ENCODE measurements around the gene FAM20C.

FAM20C gene

GRCh38 chr7:278081-278480 lies 85.7 kb downstream of the FAM20C start:
- DNase-seq, result no peak

DNA sequence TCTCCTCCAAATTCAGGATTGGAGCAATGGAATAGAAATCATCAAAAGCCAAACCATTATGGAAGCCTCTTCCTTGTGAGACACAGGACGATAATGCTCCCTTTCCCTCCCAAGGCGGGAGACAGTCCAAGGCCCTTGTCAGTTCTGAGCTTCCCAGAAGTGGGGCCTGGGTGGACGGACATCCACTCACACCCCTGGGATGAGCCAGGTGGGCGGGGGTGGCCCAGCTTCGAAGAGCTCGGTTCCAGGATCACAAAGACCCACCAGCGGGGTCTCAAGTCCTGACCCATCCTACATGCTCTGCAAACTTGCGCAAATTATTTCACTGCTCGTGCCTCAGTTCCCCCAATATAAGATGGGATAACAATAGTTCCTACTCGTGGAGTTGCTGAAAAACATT lies 87.5 kb downstream of the FAM20C start:
- no peak for DNase-seq

DNA sequence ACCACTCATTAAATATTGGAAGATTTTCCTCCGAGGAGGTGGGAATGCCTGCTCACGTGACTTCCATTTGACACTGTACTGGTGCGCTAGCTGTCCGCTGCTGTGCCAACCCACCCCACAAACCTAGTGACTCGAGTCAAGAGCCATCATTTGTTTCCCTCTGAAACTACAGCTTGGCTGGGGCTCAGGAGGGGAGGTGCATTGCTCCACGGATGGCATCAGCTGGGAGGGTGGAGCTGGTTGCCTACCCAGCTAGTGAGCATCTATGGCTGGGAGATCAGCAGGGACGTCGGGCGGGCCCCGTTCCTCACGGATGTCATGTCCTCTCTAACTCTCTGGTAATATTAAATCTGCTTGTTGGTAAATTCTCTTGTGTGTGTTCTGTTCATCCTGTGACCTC lies 88.1 kb downstream of the FAM20C start:
- no peak for DNase-seq

DNA sequence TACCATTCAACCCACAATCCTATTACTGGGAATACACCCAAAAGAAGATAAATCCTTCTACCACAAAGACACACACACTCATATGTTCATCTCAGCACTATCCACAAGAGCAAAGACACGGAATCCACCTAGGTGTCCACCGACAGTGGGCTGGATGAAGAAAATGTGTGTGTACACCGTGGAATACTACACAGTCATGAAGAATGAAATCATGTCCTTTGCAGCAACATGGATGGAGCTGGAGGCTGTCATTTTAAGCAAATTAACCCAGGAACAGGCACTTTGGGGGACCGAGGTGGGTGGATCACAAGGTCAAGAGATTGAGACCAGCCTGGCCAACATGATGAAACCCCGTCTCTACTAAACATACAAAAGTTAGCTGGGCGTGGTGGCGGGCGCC lies 89.3 kb downstream of the FAM20C start:
- DNase-seq, result no peak

- no peak for DNase-seq
These were observed 90.2 kb downstream of the FAM20C start for GRCh38 chr7:282621-283020.

DNA sequence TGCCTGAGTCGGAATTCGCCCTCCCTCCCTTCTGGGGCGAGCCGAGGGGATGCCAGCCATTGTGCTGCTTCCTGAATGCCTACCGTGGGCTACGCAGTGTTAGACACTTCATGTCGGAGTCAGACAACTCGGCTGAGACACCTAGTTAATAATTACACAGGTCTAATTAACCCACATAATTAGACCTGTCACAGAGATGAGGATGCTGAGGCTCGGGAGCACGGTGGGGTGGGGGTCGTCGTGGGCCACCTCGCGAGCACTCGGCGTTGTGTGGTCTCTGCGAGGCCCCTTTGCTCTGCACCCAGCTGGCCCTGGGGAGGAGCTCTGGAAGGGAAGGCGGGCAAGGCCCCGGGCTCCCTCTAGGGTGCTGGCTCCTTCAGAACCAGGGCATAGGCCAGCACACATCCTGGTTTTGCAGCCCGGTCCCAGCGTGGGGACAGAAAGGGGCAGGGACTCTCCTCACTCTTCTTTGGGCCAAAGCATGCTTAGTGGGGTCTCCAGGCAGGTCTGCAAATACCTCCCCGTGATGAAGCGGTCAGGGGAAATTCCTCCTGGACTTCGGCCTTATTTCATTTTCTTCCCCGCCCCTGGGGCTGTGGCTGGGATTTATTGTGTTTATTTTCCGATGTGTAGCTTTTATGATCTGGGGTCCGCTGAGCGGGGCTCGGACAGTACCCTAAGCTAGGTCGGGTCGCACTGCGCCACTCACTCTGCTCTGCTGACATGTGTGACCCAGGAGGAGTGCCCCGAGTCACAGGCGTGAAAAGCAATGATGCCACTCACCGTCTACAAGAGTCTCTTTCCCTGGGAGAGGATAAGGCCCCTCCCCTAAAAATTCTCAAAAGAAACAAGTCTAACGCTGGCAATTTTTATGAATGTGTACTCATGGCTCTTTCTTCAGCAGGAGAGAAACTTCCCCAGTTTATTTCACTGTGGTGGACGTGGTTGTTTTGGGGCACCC lies 92.7 kb downstream of the FAM20C start:
- no peak for DNase-seq

- DNase-seq, result no peak
These were observed 93.4 kb downstream of the FAM20C start for GRCh38 chr7:285731-286130.

DNA sequence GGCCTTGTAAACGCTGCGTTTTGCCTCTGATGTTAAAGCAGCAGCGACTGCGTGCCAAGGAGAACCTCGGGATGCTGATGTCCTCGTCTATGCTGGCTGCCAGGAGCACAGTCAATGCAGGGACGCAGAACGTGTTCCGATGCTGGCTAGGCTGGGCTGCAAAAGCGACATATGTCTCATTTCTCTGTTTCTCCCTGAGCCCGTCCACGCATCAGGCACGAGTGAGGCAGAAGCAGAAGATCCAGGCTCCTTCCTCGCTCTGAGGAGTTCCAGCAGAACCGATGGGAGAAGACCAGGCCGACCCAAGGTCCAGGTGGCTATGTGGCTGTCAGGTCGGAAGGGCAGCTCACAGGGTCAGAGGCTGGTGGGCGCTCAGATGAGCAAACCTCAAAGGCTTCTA lies 93.9 kb downstream of the FAM20C start:
- DNase-seq, result no peak

GRCh38 chr7:288671-289101 lies 96.3 kb downstream of the FAM20C start:
- DNase-seq, result no peak

- no peak for DNase-seq
These were observed 96.9 kb downstream of the FAM20C start for GRCh38 chr7:289209-289755.

DNA sequence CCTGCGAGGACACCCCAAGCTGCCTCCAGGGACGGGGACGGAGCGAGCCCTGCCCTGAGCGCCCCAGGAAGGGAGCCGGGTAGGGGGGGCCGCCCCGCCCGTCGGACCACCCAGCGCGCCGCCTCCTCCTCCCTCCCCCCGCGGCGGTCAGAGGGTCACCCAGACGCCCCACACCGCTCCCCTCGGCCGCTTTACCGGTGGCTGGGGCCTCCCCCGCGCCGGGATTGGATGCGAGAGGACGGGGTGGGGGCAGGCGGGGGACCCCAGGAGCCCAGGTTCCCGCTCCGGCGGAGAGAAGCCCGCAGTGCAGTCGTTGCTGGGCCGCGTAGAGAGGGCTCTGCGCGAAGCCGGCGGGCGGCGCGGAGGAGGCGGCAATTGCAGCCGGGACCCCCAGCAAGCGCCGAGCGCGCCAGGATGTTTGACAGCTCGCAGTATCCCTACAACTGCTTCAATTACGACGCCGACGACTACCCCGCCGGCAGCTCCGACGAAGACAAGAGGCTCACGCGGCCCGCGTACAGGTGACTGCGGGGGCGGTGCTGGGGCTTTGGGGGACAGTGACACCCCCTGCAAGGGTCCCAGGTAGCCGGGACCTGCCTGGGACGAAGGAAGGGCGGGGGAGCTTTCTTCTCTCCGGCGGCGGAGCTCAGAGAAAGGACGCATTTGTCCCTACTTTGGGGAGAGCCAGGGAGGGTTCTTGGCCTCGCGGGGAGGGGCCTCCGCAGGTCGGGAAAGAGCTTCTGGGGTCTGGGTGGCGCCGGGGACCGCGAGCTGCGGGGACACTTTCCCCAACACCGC lies 97.6 kb downstream of the FAM20C start, which contains the start of gene FOXL3:
Gene FOXL3 (plus strand): TSS at position 415 of the 798 bp plus-strand sequence. CDS start 0 bp downstream, at position 415.
- DNase-seq, result no peak

DNA sequence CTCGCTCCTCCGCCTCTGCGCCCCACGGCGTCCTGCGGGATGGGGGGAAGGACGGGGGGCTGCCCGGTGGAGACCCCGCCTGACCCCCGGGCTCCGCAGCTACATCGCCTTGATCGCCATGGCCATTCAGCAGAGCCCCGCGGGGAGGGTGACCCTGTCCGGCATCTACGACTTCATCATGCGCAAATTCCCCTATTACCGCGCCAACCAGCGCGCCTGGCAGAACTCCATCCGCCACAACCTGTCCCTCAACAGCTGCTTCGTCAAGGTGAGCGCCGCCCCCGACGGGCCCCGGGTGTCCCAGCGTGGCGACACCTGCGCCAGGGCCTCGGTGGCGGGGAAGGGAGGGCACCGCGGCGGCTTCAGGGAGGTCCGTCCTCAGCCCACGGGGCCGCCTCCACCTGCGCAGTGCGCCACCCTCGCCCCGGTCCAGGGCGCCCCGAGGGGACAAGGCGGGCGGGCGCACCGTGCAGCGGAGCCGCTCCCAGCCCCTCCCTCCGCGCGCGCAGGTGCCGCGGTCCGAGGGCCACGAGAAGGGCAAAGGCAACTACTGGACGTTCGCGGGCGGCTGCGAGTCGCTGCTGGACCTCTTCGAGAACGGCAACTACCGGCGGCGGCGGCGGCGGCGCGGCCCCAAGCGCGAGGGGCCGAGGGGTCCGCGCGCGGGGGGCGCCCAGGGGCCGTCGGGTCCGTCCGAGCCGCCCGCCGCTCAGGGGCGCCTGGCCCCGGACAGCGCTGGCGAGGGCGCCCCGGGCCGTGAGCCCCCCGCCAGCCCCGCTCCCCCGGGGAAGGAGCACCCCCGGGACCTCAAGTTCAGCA lies 98.4 kb downstream of the FAM20C start:
- no peak for DNase-seq

GRCh38 chr7:291373-292092 lies 99.2 kb downstream of the FAM20C start:
- no peak for DNase-seq

DNA sequence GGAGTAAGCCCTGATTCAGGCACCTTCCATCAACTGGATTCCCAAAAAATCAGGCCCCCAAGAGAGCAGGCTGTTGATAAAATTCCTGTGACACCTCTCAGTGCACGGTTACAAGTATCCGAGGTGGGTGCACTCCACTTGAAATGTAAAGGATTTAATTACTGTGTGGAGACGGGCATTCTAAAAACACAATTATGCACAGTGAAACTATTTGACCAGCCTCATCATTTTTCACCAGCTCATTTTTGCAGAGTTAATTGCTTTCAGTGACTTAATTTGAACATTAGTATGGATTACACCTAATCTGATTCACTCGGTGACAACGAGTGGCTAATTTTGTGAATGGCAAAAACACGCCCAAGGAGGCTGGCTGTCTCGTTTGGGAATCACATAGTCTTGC lies 99.9 kb downstream of the FAM20C start:
- DNase-seq, result no peak

DNA sequence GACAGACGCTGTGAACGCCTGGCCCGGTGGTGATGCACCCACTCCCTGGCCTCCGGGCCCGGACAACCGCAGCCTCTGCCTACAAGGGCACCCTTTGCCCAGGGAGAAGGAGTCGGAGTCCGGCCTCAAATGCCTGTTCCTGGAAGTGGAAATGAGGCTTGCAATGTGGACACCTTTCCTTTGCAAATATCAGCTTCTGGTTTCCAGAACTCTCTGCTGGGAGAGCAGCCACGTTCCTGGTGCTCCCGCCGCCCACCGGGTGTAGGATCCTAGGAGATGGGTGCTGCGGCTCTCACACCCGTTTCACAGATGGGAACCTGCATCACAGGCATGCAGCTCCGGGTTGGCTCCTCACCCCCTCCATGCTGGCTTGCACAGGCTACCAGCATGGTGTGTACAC lies 100.5 kb downstream of the FAM20C start:
- DNase-seq, result no peak

- no peak for DNase-seq
These were observed 101.5 kb downstream of the FAM20C start for GRCh38 chr7:293681-294439.

GRCh38 chr7:294440-295154 lies 102.2 kb downstream of the FAM20C start:
- DNase-seq, result no peak

DNA sequence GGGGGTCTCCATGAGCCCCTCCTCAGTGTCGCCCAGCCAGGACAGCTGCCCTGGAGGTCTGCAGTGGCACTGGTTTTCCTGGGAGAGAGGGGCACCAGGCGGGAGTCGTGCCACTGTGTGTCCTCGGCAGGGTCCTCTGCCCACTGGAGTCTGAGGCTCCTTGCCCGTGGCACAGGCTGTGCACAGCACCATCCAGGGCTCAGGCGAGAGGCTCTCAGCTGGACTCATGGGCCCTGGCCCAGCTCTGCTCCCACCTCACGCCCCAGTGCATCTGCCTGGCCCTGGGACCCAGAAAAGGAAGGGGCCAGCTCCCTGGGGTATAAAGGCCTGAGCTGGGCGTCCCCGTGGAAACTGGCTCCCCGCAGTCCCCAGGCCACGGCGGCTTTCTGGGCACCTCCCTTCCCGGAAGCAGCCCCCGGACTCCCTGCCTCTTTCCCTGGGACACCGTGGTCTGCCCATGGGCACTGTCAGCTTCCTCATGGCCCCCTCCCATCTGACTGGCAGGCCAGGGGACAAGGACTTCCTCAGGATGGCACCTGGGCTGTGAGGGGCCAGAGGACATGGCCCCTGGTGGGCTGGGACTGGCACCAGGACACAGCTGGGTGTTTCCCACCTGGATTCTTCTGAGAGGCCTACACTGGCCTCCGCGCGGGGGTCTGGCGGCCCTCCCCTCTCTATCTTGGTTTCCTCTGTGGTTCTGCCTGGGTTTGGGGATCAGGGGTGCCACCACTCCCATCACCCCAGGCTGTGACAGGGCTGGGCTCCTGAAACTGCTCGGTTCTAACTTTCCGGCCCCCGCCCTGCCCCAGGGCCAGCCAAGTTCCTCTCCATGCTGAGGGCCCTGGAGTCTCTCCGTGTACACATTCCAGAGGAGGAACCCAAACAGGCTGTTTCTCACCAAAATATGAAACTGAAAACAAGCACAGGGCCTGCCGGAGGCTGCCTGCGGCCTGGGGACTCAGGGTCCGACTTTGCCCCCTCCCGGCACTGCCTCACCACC lies 103.1 kb downstream of the FAM20C start:
- DNase-seq, result no peak

DNA sequence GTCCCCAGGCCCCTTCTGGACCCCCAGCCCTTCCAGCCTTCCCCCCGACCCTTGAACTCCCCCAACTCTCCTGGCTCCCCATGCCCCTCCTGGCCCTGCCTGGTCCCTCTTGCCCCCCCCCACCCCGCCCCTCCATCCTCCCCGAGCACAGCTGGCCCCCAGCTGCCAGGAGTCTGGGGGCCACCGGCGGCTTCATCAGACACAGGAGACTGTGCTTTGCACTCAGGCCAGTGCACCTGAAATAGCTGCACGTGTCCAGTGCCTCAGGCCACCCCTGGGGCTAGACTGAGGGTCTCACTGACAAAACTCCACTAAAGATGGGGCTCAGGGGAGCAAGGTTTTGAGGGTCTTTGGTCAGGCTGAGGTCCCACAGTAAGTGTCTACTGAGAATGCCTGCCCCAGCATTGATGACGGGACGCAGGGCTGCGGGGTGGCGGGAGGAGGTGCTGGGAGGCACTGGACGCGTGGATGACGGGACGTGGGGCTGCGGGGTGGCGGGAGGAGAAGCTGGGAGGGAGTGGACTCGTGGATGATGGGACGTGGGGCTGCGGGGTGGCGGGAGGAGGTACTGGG lies 104.1 kb downstream of the FAM20C start:
- no peak for DNase-seq

Data from NCI-H446 treated with DMSO at 0.1 percent for 48 hours (cell line).